Measurements from ENCODE around the gene AARS2.

The AARS2 gene

GRCh38 chr6:44285552-44286284 lies 27.4 kb downstream of the AARS2 start:
- in situ Hi-C loops (cut with HindIII; ENCODE audit: low pct_ligation_motif_present, low pct_unique_long_range_greater_than_20kb, low sequenced_read_pairs): no loop called here
- peak; percentile 40 for DNase-seq

DNA sequence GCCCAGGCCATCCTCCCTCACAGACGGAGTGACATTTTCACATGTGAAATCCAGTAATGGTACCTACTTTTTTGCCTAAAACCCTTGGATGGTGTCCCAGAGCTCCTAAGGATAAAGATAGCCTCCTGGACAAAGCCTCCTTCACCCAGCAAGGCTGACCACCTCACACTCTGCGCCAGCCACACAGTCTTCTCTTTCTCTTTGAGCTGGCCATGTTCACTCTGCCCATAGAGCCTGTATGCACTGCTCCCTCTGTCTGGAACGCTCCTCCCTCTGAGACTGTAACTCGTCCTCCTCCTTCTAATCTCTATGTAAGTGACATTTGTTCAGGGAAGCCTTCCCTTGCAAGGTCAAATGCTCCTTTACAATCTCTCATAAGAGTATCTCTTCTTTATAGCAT lies 28.3 kb downstream of the AARS2 start:
- in situ Hi-C loops (cut with HindIII; ENCODE audit: low pct_ligation_motif_present, low pct_unique_long_range_greater_than_20kb, low sequenced_read_pairs): no loop called here
- DNase-seq: no peak

DNA sequence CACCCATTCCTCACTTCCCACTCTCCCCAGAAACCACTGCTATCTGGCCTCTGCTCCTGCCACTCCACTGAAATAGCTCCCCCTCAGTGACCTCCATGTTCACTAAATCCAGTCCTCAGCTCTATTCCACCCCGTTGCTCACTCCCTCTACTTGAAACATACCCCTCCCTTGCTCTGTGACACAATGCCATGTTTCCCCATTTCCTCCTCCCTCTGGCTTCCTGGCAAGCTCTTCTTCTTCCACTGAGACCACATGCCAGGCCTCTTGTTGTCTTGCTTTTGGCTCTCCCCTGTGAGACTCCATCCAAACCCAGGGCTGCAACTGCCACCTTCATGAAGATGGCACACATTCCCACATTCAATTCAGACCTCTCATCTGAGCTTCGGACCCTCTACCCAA lies 29.0 kb downstream of the AARS2 start:
- DNase-seq: no peak
- in situ Hi-C loops (cut with HindIII; ENCODE audit: low pct_ligation_motif_present, low pct_unique_long_range_greater_than_20kb, low sequenced_read_pairs): no loop called here

DNA sequence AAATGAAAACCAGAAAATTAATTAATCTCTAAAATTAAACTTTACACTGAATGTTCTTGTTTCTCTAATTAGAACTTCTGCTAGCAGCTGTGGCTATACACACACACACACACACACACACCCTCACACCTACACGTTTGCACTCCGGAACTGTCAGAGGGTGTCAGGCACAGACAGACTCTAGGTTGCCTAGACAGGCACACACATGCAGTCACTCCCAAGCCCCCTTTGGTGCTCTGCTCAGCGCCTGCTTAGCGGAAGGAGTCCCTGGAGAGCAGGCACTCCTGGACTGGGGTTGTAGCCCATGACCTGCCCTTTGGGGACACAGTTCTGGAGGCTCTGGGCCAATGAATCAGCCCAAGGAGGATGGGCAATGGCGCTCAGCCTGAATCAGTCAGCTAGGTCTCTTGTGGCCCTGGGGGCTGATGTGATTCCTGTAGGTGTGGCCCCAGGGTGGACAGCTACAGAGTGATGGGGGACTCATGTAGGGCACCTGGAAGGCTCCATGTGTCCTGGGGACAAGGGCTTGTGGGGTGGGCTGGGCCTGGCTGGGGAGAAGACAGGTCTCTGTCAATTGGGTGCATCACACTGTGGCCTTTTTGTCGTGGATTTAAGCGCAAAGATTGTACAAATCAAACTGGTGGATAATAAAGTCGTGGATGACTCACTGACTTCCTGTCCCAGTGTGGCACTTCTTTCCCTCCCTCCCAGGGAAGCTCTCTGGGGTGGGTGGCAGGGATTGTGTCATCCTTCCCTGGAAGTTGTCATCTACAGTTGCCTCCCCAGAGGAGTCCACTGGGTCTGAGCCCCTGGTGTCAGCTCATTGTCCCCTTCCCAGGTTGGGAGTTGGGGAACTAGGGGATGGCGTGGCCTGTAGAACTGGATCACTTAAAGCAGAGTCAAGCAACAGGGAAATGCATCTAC lies 34.1 kb downstream of the AARS2 start:
- in situ Hi-C loops (cut with HindIII; ENCODE audit: low pct_ligation_motif_present, low pct_unique_long_range_greater_than_20kb, low sequenced_read_pairs): no loop called here
- DNase-seq: no peak

DNA sequence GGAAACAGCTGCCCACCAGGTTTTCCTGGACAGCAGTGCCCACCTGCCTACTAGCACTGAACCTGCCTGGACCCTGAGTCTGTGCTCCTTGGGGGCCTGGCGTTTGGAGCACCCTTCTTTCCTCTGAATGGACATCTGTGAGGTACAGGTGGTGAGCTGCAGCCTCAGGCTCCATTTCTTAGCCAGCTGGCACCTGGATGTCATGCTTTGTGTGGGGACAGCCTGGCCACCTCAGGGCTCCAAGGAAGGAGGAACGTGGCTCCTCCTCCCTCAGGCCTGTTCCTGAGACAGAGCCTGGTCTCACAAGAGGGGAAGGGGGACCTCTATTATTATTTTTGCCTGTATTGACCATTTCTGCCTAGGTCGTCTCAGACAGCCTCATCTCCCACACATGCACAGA lies 34.8 kb downstream of the AARS2 start:
- DNase-seq: no peak
- in situ Hi-C loops (cut with HindIII; ENCODE audit: low pct_ligation_motif_present, low pct_unique_long_range_greater_than_20kb, low sequenced_read_pairs): no loop called here

GRCh38 chr6:44277763-44278162 lies 35.4 kb downstream of the AARS2 start:
- in situ Hi-C loops (cut with HindIII; ENCODE audit: low pct_ligation_motif_present, low pct_unique_long_range_greater_than_20kb, low sequenced_read_pairs): no loop called here
- DNase-seq: no peak

DNA sequence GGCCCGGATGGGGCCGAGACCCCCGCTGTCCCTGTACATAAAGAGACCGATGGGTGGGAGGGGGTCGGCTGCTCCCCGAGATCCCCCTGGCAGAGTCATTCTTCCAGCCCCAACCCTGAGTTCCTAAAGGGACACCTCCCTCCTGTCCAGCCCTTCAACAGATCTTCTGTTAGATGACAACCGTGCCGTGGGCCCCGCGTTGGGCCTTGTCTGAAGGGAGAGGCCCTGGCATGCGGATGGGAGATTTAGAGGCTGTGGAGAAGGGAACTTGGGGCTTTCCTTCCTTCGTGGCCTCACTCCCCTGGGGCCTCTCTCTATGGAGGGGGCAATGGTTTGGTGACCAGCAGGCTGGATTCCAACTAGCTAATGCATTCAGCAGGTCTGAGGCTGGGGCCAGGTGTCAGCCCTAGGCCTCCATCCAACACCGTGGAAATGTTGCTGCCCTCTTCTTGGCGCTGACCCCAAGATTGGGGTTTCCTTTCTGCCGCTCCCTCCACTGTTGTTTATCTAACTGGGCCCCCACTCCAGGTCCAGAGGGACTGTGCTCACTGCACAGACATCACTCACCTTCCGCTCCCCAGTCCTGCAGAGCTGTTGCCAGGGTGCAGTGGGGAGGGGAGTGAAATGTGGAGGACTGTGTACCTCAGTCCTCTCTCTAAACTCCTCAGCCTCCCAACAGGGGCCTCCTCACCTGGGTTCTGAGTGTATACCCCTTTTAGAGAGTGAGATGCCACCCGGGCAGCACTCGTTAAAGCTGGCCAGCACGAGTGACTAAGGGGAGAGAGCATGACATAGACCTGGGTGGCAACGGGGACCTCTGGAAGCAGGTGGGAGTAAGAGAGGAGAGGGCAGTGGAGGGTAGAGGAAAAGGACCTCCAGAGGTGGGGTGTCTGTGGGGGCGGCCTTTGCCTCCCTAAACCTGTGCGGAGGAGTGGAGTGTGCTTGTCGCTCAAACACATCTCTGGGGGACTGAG lies 36.2 kb downstream of the AARS2 start:
- no peak for DNase-seq
- in situ Hi-C loops (cut with HindIII; ENCODE audit: low pct_ligation_motif_present, low pct_unique_long_range_greater_than_20kb, low sequenced_read_pairs): no loop called here

- in situ Hi-C loops (cut with HindIII; ENCODE audit: low pct_ligation_motif_present, low pct_unique_long_range_greater_than_20kb, low sequenced_read_pairs): no loop called here
- no peak for DNase-seq
These were observed 37.1 kb downstream of the AARS2 start for GRCh38 chr6:44275749-44276648.

DNA sequence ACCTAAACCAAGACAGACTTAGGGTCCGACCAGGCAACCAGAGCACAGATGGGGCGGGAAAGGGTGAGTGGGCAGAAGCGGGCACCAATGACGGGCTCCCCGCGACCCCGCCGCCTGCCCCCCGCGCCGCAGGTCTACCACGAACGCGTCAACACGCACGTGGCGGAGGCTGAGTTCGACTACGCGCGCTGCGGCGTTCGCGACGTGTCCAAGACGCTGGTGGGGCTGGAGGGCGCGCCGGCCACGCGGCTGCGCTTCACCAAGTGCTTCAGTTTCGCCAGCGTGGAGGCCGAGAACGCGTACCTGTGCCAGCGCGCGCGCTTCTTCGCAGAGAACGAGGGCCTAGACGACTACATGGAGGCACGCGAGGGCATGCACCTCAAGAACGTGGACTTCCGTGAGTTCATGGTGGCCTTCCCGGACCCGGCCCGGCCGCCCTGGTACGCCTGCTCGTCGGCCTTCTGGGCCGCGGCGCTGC lies 37.8 kb downstream of the AARS2 start:
- DNase-seq: no peak
- in situ Hi-C loops (cut with HindIII; ENCODE audit: low pct_ligation_motif_present, low pct_unique_long_range_greater_than_20kb, low sequenced_read_pairs): no loop called here

DNA sequence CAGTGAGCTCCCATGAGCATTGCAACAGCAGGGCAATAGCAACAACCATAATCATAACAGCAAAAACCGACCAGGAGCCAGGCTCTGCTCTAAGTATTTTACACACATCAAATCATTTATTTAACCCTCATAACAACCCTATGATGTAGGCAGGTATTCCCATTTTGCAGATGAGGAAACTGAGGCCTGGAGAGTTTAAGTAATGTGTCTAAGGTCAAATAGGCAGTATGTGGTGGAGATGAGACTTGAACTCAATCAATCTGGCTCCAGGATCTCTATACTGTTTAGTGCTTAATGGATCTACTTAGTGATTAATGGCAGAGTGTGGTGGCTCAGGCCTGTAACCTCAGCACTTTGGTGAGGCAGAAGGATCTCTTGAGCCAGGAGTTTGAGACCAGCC lies 39.5 kb downstream of the AARS2 start:
- in situ Hi-C loops (cut with HindIII; ENCODE audit: low pct_ligation_motif_present, low pct_unique_long_range_greater_than_20kb, low sequenced_read_pairs): no loop called here
- DNase-seq: no peak

GRCh38 chr6:44272999-44273566 lies 40.1 kb downstream of the AARS2 start:
- in situ Hi-C loops (cut with HindIII; ENCODE audit: low pct_ligation_motif_present, low pct_unique_long_range_greater_than_20kb, low sequenced_read_pairs): no loop called here
- no peak for DNase-seq

DNA sequence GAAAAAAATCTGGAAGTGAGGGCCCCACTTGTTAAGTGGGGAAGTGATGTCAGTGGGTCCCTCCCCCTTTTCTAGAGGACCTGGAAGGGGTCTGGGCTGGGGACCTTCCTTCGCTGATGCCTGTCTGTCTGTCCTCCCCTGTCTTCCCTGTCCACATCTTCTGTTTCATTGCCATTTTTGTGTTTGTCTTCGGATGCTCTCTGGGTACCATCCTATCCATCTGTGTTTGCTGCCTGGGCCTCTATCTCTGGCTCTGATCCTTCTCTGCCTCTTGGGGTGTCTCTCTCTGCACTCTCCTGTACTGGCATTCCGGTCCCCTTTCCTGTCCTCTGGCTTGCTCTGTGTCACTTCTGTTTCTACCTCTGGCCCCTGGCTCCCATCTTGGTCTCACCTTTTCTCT lies 40.6 kb downstream of the AARS2 start:
- no peak for DNase-seq
- in situ Hi-C loops (cut with HindIII; ENCODE audit: low pct_ligation_motif_present, low pct_unique_long_range_greater_than_20kb, low sequenced_read_pairs): no loop called here

- in situ Hi-C loops (cut with HindIII; ENCODE audit: low pct_ligation_motif_present, low pct_unique_long_range_greater_than_20kb, low sequenced_read_pairs): no loop called here
- DNase-seq: no peak
These were observed 41.2 kb downstream of the AARS2 start for GRCh38 chr6:44271914-44272313.

GRCh38 chr6:44271406-44271723 lies 41.8 kb downstream of the AARS2 start:
- in situ Hi-C loops (cut with HindIII; ENCODE audit: low pct_ligation_motif_present, low pct_unique_long_range_greater_than_20kb, low sequenced_read_pairs): no loop called here
- no peak for DNase-seq

DNA sequence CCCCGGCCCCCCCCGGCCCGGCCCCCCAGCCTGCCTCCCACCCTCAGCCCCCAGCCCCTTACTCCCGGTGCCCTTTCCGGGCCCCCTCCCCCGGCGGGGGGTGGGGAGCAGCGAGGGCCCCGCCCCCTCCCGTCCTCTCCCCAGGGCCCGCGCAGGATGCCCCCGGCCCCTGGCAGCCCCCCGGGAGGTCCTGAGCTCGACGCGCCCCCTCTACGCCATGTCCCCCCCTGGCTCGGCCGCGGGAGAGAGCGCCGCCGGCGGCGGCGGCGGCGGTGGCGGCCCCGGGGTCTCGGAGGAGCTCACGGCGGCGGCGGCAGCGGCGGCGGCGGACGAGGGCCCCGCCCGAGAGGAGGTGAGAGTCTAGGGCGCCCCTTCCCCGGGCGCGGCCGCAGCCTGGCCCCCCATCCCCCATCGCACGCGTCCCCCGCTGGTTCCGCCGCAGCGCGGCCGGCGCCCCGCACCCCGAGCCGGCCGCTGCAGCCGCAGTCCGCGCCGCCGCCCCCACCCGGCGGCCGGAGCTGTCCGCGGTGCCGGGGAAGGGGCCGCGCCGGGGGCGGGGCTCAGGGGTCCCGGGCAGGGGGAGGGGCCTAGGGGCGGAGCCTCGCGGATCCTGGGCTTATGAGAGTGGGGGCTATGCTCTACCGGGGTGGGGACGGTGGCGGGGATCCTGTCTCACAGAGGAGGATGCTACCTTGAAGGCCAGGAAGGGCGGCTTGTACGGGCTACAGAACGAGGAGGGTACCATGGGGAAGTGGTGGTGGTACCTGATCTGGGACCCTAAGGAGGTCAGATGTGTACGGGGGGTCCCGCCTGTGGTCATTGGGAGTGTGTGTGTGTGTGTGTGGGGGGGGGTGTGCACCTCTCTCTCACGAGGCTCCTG lies 42.4 kb downstream of the AARS2 start:
- no peak for DNase-seq
- in situ Hi-C loops (cut with HindIII; ENCODE audit: low pct_ligation_motif_present, low pct_unique_long_range_greater_than_20kb, low sequenced_read_pairs): no loop called here

GRCh38 chr6:44269921-44270525 lies 43.1 kb downstream of the AARS2 start, which contains the start of gene TMEM151B:
Gene TMEM151B, plus strand, starts transcription at chr6:44270450. Its CDS starts 293 bp downstream, at chr6:44270743.
- in situ Hi-C loops (cut with HindIII; ENCODE audit: low pct_ligation_motif_present, low pct_unique_long_range_greater_than_20kb, low sequenced_read_pairs): no loop called here

More at GRCh38 chr6:44269921-44270525, 43.1 kb downstream of the AARS2 start, which contains the start of gene TMEM151B:
- DNase-seq: no peak

Data from ACHN (cell line).